Neural progenitor cell (in vitro differentiated cells): Measurements from ENCODE around the gene LGI4.

ENCODE experiments used
- CTCF ChIP-seq: fragments of 200-600 bp; sonication (generic); IDR thresholded peaks from 2 replicates; pipeline ENCODE4 v1.5.1; 2017; ENCODE audit warnings: antibody characterized with exemption, mild to moderate bottlenecking
- EZH2 ChIP-seq: fragments of 200-600 bp; sonication (generic); IDR thresholded peaks from 2 replicates; pipeline ENCODE4 v1.6.1; 2017; ENCODE audit warnings: antibody characterized with exemption, mild to moderate bottlenecking, moderate library complexity

GRCh38 chr19:35115177-35115951 lies 19.5 kb downstream of the LGI4 start, which contains the start of gene FXYD3:
- TF ChIP-seq CTCF (no peak), EZH2 (no peak)
